Right ventricle myocardium superior (tissue), 1 donor: Measurements from ENCODE around the gene P3H3. TPM values are rescaled to one million over a fixed set of nuclear protein-coding genes. Genes with fewer than 3 reads are reported as not detected.
A peak's percentile ranks its signal among the peaks of the same experiment; 100 is the strongest.

Experiments used
- ATAC-seq: fragments of 200-7000 bp; cut with Tn5 transposase; one replicate; pipeline ENCODE4 v1.9.1; 2020; ENCODE audit warnings: mild to moderate bottlenecking; ENCODE audit not compliant: poor library complexity
- DNase-seq: peaks from one replicate; pipeline ENCODE4 v3.0.0-alpha.2; 2020
- intact Hi-C: fragments of 100-400 bp; cut with DNase I; formaldehyde crosslinking; loops from one replicate; pipeline ENCODE4 v1.11.2; 2022
- total RNA-seq: library from RNA; stranded (reverse); fragmentation: NEBNext Ultra II Directional; extraction: Animal tissue kit (Norgen Biotek cat#: 25700); gene quantifications from one replicate; pipeline ENCODE4 v1.2.1, GENCODE V29; 2021
- donor health status: DM: no; HTN: yes; CAD: no; lungs with severe emphysema.

The P3H3 gene
- total RNA-seq, 1 donor from 2014 or later, result 10.0 TPM

DNA sequence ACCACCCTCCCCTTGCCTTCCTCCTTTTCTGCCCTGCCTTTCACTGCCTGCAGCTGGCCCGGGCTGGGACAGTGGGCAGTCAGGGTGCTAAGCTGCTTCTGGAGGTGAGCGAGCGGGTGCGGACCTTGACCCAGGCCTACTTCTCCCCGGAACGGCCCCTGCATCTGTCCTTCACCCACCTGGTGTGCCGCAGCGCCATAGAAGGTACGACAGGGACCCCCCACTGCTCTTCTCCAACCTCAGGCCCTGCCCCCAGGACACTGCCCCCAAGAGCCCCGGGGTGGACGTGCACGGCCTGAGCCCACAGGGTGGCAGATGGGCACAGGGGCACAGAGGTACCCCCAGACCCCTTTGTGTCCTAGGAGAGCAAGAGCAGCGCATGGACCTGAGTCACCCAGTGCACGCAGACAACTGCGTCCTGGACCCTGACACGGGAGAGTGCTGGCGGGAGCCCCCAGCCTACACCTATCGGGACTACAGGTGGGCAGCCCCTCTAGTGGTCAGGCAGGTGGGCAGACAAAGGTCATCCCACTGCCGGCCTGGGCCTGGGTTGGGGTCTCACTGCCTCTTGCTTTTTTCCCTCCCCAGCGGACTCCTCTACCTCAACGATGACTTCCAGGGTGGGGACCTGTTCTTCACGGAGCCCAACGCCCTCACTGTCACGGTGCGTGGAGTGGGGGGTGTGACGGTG, 9.3 kb downstream of the P3H3 start:
- DNase-seq (peak; percentile 23), ATAC-seq (no peak)
- intact Hi-C loops, result no loop called here

DNA sequence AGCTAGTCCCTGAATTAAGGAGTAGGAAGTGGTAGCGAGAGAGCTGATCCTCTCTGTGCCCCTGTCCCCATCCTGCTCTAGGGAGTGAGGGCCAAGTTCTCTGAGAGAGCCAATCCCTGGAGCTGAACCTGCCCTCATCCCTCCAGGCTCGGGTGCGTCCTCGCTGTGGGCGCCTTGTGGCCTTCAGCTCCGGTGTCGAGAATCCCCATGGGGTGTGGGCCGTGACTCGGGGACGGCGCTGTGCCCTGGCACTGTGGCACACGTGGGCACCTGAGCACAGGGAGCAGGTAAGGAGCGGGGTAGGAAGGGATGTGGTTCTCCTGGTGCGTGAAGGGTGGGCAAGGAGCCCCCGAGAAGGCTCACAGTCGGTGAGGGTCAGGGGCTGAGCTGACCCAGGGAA, 10.6 kb downstream of the P3H3 start:
- intact Hi-C loops, result no loop called here
- ATAC-seq (no peak), DNase-seq (no peak)

DNA sequence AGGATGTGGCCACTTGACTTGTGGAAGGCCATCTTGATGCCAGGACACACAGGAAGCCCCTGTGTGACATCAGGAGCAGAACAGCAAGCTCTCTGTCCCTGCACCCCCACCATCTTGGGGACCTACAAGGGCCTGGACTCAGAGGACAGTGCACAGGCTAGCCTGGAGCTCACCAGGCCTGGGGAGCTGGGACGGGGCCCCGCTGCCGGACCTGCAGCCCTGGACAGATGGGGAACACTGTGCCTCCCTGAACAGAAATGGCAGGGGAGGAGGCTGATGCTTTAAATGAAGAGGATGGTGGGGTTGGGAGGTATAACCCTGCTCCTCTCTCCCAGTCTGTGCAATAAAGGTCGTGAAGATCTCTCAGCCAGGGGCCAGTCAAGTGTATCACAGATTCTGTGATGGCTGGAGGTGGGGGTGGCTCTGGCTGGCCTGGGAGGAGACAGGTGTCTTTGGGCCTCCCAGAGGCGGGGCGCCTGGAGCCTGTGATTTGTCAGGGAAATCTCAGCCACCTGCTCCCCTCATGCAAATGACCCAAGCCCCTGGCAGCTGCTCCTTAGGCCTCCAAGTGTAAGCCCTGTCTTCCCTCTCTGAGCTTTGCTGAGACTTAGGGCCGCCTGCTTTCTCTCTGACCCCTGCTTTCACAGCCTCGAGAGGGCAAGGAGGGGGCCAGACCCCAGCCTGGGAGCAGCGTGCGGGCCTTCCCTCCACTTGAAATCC, 11.4 kb downstream of the P3H3 start:
- intact Hi-C loops, result no loop called here
- DNase-seq, result no peak

DNA sequence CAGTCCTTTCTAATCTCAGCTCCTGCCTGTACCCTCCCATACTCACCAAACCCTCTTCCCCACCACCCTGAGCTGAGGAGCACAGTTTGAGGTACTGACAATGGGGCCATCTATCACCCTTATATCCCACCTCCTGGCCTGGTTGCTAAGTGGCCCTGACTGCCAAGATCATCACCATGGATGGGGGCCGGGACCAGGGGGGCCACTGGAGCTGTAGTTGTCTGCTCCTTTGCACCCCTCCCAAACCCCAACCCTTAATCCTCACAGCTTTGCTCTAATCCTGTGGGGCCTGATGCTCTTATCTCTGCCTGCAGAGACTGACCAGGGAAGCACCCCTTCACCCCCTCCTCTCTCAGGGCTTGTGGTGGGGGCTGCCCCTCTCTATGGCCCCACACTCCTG, 12.1 kb downstream of the P3H3 start:
- intact Hi-C loops, result no loop called here
- ATAC-seq (no peak), DNase-seq (no peak)

More for the DNA sequence above, 11.4 kb downstream of the P3H3 start:
- ATAC-seq, result no peak

DNA sequence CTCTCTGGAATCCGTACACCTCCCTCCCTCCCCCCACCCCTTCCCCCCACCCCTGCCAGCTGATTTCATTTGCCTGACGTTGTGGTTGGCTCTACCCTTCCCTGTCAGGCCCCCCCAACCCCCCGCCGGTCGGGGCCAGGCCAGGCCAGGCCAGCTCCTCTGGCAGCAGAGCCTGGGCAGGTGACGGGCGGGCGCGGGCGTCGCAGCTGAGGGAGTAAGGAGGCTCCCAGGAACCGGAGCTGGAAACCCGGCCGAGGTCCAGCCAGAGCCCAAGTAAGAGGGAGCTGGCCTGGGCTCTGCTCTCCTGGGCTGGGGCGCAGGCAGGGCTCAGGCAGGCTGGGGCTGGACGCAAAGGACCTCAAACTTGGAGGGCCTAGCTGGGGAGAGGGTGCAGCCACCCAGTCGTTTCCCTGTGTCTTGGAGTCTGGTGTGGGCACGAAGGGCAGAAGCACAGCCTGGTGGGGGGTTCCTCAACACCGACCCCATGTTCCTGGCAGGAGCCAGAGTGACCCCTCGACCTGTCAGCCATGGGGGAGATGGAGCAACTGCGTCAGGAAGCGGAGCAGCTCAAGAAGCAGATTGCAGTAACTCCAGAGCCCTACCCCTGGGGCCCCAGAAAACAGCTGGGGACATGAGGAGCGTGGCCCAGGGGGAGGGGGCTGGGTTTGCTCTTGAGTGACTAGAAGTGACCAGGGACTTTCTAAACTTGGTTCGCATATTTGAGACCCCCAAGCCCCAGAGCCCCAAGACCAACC, 12.7 kb downstream of the P3H3 start, which contains the start of gene GNB3:
Gene GNB3 (plus strand): TSS at position 165 of the 755 bp plus-strand sequence. CDS start 363 bp downstream, at position 528.
- intact Hi-C loops, result no loop called here
- no peak for DNase-seq
- peak; percentile 41 for ATAC-seq

DNA sequence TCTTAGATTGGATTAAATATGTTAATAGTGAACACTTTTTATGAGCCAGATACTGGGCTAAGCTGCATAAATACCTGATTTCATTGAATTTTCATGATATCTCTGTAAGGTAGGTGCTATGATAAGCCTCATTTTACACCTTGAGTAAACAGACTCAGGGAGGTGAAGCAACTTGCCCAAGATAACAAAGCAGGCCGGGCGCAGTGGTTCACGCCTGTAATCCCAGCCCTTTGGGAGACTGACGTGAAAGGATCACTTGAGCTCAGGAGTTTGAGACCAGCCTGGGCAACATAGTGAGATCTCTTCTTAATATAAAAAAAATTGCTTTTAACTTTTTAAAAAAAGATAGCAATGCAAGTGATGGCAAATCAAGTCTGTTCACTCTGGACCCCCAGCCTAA, 13.9 kb downstream of the P3H3 start:
- DNase-seq (no peak), ATAC-seq (no peak)
- intact Hi-C loops, result no loop called here

DNA sequence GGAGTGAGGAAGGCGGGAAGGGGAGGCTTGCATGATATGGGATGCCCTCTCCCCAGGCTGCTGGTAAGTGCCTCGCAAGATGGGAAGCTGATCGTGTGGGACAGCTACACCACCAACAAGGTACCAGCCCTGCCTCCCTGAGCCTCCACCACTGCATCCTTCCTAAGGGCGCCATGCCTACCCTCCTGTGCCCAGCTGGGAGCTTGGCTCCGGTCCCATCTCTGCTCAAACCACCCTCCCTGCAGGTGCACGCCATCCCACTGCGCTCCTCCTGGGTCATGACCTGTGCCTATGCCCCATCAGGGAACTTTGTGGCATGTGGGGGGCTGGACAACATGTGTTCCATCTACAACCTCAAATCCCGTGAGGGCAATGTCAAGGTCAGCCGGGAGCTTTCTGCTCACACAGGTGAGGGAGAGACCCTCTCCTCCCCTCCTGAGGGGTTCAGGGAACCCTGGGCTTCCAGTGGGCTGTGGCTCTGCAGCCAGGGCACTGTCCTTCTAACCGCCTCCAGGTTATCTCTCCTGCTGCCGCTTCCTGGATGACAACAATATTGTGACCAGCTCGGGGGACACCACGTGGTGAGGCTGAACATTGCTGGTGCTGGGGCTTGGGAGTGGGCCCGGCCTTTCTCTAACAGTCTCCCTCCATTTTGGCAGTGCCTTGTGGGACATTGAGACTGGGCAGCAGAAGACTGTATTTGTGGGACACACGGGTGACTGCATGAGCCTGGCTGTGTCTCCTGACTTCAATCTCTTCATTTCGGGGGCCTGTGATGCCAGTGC, 15.1 kb downstream of the P3H3 start:
- intact Hi-C loops, result no loop called here
- ATAC-seq, result no peak
- no peak for DNase-seq

DNA sequence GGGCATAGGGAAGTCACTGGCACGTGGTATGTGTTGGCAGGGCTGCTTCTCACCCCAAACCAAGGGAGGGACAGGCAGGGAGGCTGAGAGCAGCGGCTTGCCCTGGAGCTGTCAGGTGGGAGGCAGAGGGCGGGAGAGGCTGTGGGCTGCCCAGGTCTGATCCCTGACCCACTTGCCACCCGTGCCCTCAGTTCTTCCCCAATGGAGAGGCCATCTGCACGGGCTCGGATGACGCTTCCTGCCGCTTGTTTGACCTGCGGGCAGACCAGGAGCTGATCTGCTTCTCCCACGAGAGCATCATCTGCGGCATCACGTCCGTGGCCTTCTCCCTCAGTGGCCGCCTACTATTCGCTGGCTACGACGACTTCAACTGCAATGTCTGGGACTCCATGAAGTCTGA, 17.2 kb downstream of the P3H3 start:
- DNase-seq (no peak), ATAC-seq (no peak)
- intact Hi-C loops, result no loop called here

DNA sequence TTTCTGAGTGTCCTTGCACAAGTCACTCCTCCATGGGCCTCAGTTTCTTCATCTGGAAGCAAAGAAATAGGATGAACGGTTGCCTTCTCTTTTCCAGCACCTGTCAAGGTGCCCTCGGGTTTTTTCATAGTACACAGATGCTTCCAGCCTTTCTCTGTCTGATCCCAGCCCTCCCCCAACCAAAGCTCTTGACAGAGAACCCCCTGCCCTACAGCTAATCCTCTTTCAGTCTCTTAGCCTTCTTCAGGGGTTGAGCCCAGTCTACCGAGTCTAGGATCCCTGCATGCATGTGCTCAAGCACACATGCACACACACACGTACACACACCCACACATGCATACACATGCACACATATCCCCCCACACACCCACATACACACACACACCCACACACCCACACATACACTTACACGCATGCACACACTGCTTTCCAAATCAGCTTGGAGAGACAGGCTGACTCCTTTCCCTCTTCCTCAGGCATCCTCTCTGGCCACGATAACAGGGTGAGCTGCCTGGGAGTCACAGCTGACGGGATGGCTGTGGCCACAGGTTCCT, 18.2 kb downstream of the P3H3 start:
- intact Hi-C loops, result no loop called here
- ATAC-seq, result no peak
- DNase-seq, result no peak

DNA sequence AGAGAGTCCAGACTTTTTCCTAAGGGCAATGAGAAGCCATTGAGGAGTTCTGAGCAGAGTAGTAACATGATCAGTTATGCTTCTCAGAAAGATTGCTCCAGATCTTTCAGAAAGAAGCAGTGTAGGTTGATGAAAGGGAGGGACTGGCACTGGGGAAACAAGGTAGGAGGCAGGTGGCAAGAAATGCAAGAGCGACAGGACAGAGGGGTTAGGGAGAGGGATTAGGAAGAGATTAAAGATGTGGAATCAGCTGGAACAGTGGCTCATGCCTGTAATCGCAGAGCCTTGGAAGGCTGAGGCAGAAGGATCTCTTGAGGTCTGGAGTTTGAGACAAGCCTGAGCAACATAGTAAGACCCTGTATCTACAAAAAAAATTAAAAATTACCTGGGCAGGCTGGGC, 19.5 kb downstream of the P3H3 start:
- ATAC-seq (no peak), DNase-seq (no peak)
- intact Hi-C loops, result no loop called here

DNA sequence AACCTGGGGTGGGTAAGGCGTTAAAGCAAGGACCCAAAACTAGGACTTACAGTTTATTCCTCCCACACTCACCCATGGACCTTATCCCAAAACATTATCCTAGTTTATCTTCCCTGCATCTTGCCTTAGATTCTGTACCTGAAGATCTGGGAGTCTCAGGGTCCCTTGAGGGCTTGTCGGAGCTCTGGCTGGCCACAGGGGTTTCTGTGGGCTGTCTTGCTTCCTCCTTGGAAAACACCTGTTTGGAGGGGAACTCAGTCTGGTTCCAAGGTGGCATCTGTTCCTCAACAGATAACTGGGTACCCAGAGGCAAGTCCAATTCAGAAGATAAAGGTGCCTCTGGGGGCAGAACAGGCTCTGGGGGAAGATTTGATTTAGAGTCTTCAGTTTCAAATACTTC, 21.2 kb downstream of the P3H3 start:
- intact Hi-C loops, result no loop called here
- no peak for DNase-seq
- no peak for ATAC-seq

DNA sequence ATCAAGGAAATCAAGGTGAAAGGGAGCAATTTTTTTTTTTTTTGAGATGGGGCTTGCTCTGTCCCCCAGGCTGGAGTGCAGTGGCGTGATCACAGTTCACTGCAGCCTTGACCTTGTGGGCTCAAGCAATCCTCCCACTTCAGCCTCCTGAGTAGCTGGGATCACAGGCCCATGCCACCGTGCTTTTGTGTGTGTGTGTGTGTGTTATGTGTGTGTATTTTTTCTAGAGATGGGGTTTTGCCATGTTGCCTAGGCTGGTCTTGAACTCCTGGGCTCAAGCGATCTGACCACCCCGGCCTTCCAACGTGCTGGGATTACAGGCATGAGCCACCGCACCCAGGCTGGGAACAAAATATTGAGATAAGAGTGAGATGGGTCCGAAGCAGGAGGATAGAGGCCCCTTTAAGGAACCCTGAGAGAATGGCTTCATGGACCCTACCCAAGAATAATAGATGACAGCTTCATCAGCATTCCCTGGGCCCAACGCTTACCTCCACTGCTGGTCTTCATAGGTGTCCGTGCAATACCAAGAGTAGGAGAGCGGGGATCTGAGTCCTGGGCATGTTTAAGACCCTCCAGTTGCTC, 21.9 kb downstream of the P3H3 start:
- intact Hi-C loops, result no loop called here
- no peak for ATAC-seq
- no peak for DNase-seq

DNA sequence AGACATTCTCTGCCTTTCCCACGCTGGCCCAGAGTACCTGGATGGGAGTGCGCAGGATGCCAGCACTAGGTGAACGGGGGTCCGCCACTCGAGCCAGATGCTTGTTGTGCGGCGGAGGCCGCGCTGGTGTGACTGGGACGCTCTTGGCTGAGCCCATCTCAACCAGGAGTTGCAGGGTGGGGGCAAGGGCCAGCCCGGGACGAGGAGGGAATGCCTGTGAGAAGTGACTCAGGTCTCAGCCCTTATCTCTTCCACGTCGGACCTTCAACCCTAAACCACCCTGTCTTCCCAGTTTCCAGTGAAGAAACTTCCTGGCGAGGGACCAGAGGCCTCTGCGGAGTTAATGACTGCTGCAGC, 22.6 kb downstream of the P3H3 start:
- no peak for ATAC-seq
- DNase-seq, result no peak
- intact Hi-C loops, result no loop called here

DNA sequence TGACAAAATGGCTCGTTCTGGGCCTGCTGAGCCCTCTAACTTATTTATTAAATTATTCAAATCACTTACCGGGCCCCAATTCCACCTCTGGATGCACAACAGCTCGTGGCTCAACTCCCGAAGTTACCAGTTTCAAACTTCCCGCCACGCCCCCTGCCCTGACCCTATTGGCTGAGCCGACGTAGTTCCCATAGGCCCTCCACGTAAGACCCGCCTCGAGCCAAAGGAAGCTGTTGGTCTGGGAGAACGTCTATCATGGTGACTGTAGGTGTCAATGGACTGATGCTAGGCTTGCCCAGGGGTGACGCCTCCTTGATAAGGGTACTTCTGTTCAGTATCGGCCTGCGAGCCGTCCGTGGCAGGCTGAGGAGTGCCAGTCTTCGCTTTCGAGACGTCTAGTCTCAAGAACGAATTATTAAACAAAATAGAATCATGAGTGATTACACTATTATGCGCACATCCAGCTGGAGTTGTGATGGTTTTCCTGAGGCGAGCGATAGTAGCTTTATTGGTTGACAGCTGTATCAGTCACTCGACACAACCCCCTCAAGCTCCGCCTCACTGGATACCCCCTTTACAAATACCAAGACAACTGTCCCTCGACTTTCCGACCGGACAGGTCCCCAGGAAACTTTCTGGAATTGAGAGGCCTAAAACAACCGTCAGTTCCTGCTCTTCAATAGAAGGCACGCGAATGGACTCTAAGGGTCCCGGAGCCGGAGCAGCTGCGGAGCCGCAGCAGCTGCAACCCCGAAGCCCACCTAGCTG, 23.1 kb downstream of the P3H3 start, which contains the start of gene CDCA3:
Gene CDCA3 (minus strand): TSS at position 134 of the 768 bp plus-strand sequence. CDS start 334 bp downstream, outside the sequence.
- ATAC-seq, result peak; percentile 82
- intact Hi-C loops, result no loop called here
- peak; percentile 96 for DNase-seq

DNA sequence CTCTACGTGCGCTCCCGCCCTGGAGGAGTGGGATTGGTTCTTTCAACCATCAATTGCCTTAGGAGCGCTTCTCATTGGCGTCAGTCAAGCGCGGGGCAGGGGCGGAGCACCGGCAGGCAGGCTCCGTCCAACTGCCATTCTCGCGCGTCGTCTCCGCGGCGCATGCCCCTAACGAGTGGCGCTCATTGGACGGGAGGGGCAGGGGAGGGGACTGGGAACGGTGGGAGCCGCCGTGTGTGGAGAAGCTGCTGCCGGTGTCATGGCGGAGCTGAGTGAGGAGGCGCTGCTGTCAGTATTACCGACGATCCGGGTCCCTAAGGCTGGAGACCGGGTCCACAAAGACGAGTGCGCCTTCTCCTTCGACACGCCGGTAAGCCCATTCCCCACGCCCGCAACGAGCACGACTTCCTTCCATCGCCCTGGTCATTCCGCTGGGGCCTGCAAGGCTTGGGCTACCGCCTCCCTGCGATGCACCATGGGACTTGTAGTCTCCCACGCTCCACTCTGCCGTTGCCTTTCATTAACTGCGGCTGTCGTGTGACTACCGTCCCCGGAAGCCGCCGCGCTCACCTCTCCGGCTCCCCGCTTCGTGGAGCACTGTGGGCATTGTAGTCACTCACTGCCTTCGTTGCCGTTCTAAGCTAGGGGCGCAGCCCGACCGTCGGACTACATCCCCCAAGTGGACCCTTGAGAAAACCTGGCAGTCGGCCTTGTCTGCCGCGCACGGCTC, 23.9 kb downstream of the P3H3 start, which contains the start of gene USP5:
Gene USP5 (plus strand): TSS at position 230 of the 730 bp plus-strand sequence. CDS start 30 bp downstream, at position 260.
- ATAC-seq (peak; percentile 91), DNase-seq (peak; percentile 99)
- intact Hi-C loops, result no loop called here

DNA sequence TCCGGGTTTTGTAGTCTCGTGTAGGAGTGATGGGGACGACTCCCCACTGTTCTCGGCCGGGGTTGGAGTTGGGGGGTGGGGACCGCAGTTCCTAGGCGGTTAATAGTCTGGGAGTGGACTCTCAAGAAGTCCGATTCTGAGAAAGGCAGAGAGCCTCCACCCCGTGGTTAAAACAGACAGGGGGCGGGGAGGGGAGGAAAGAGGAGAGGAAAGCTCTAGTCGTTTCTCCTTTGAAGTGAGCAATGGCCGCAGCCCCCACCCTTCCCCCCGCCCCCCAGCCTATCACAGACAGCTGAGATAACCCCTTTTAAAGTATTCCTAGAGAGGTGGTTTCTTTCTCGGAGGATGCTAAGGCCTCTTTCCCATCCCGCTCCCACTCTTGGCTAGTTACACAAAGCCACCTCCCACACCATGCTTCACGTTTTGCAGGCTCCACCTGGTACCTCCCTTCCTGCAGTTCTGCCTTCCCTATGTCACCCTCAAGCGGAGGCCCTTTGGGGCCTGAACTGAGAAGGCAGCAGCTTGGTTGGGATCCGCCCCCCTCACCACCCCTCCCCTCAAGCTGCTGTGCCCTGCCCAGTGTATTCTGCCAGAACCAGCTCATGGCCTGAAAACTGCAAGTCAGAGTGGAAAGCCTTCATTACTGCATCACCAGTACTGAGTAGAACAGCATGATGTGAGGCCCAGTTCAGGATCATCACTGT, 24.6 kb downstream of the P3H3 start:
- intact Hi-C loops, result no loop called here
- DNase-seq (no peak), ATAC-seq (no peak)
